Ovary (tissue), 9 donors: ENCODE data around the gene UNKL. TPM values are rescaled to one million over a fixed set of nuclear protein-coding genes. Genes with fewer than 3 reads are reported as not detected.

Source experiments
- DNase-seq, 5 donors: peaks; one replicate each; pipeline ENCODE4 v3.0.0-alpha.2; 2019 to 2020
- H3K27ac ChIP-seq, 2 donors: fragments of 200-600 bp; one replicate each; pipeline versions ENCODE4 v1.5.1 to v1.8.0; 2019 to 2022
- H3K27me3 ChIP-seq: fragments of 200-600 bp; one replicate; pipeline ENCODE4 v1.8.0; 2022
- H3K36me3 ChIP-seq: fragments of 200-600 bp; sonication (generic); one replicate; pipeline ENCODE4 v1.5.1; 2019
- H3K4me1 ChIP-seq: one replicate; pipeline ENCODE4 v1.8.1; 2013; ENCODE audit warnings: mild to moderate bottlenecking, moderate library complexity; ENCODE audit not compliant: insufficient read depth
- H3K4me3 ChIP-seq: fragments of 200-600 bp; sonication (generic); one replicate; pipeline ENCODE4 v1.5.1; 2017
- H3K9me3 ChIP-seq, 2 donors: fragments of 200-600 bp in 1 of 2; sonication (generic) in 1 of 2; one replicate each; pipeline versions ENCODE4 v1.5.1 to v1.8.1; 2013 to 2019; ENCODE audit warnings: mild to moderate bottlenecking in 1 of 2, moderate library complexity in 1 of 2
- CTCF ChIP-seq, 3 donors: fragments of 450-650 bp in 2 of 3; fragments of 200-600 bp in 1 of 3; IDR thresholded peaks; one replicate each; pipeline versions ENCODE4 v1.5.1 to v1.8.0; 2016 to 2022; ENCODE audit warnings: antibody characterized with exemption in 3 of 3, mild to moderate bottlenecking in 1 of 3
- EP300 ChIP-seq: sonication (generic); formaldehyde crosslinking; IDR thresholded peaks from one replicate; pipeline ENCODE4 v1.6.1; 2017; ENCODE audit warnings: antibody characterized with exemption
- POLR2A ChIP-seq: fragments of 450-650 bp; IDR thresholded peaks from one replicate; pipeline ENCODE4 v1.6.1; 2017; ENCODE audit warnings: antibody characterized with exemption, mild to moderate bottlenecking, moderate library complexity
- WGBS, 3 donors: extraction: QIAGEN DNeasy Blood & Tissue Kit in 1 of 3; methylation state at CpG; one replicate each; pipeline versions ENCODE4 v1.1.5 to v1.1.7; 2013 to 2017; 5-methylcytosine and 5-hydroxymethylcytosine counted together
- intact Hi-C, 4 donors: fragments of 100-400 bp; cut with DNase I; formaldehyde crosslinking; loops; one replicate each; pipeline versions ENCODE4 v1.11.0 to v1.15.1; 2022 to 2023
- polyA plus RNA-seq, 2 donors: library from polyadenylated mRNA; stranded (reverse); fragments of 200-250 nt in 1 of 2; fragments of 350-450 nt in 1 of 2; fragmentation: Illumina TruSeq in 1 of 2; extraction: RNeasy Lipid Tissue Mini Kit (QIAGEN cat#74804) in 1 of 2; gene quantifications; one replicate each; pipeline ENCODE4 v1.2.3, GENCODE V29; 2013 to 2014
- total RNA-seq, 7 donors: library from RNA; depleted of rRNA in 2 of 7; stranded (reverse); fragments of >200 nt in 2 of 7; fragmentation: NEBNext Ultra II Directional in 3 of 7; extraction: Animal tissue kit (Norgen Biotek cat#: 25700) in 3 of 7; gene quantifications; one replicate each; pipeline versions ENCODE4 v1.1.0 to v1.2.4, GENCODE V29; 2016 to 2023
- donor health status: DM: no; HTN: no; CAD: no; lungs with moderate emphysema.
- donor health status: DM: no; HTN: no; CAD: no.
- donor health status: Bipolar disorder and iron deficiency.
- donor health status: DM: yes; HTN: yes; CAD: no.
- donor health status: DM: no; HTN: no; CAD: no.
- donor health status: DM: yes; HTN: yes; CAD: no.

Gene UNKL
- total and polyA plus RNA-seq, 9 donors: 7.0 to 44.8 (median 32.5) TPM

GRCh38 chr16:1340730-1341494 lies 73.6 kb downstream of the UNKL start:
- H3K36me3 ChIP-seq: no peaks in the 10 kb centered on the region
- TF ChIP-seq POLR2A: no peak
- TF ChIP-seq EP300: no peak
- TF ChIP-seq CTCF (IDR thresholded peaks at IDR 0.05): no peak
- WGBS, 3 donors: 73 to 76% (median 73%) methylated on average over 36 of the region's 36 CpGs
- H3K4me1 ChIP-seq: peaks cover 3% of the 10 kb centered on the region
- no peaks in the 10 kb centered on the region for H3K27me3 ChIP-seq
- DNase-seq: no peak
- H3K4me3 ChIP-seq: no peak overlapping the region
- H3K9me3 ChIP-seq: no peaks in the 10 kb centered on the region
- H3K27ac ChIP-seq: no peak overlapping the region
- intact Hi-C loops: no loop called here

- Histone ChIP-seq H3K9me3 (no peaks in the 10 kb centered on the region), H3K4me3 (no peak overlapping the region), H3K27me3 (no peaks in the 10 kb centered on the region), H3K27ac (no peak overlapping the region), H3K4me1 (peaks cover 3% of the 10 kb centered on the region), H3K36me3 (no peaks in the 10 kb centered on the region)
- 57 to 65% (median 63%) methylated on average over 21 to 31 of the region's 31 CpGs for WGBS, 3 donors
- DNase-seq: no peak
- TF ChIP-seq EP300 (no peak), CTCF (IDR thresholded peaks at IDR 0.05) (no peak), POLR2A (no peak)
- intact Hi-C loops: no loop called here
Measured at GRCh38 chr16:1338855-1339675, 75.4 kb downstream of the UNKL start.

GRCh38 chr16:1338119-1338730 lies 76.3 kb downstream of the UNKL start:
- H3K4me1 ChIP-seq: peaks cover 3% of the 10 kb centered on the region
- no peaks in the 10 kb centered on the region for H3K9me3 ChIP-seq
- no peaks in the 10 kb centered on the region for H3K27me3 ChIP-seq
- no peaks in the 10 kb centered on the region for H3K36me3 ChIP-seq
- no peak overlapping the region for H3K27ac ChIP-seq
- intact Hi-C loops: no loop called here
- no peak overlapping the region for H3K4me3 ChIP-seq
- no peak for TF ChIP-seq POLR2A
- no peak for TF ChIP-seq EP300
- TF ChIP-seq CTCF (IDR thresholded peaks at IDR 0.05): no peak
- no peak for DNase-seq
- WGBS, 3 donors: 43 to 49% (median 47%) methylated on average over 7 to 30 of the region's 30 CpGs

- no peaks in the 10 kb centered on the region for H3K36me3 ChIP-seq
- no peak overlapping the region for H3K4me3 ChIP-seq
- 29 to 44% (median 32%) methylated on average over 7 to 9 of the region's 9 CpGs for WGBS, 3 donors
- H3K27me3 ChIP-seq: no peaks in the 10 kb centered on the region
- no peak overlapping the region for H3K27ac ChIP-seq
- DNase-seq: no peak
- no peaks in the 10 kb centered on the region for H3K9me3 ChIP-seq
- TF ChIP-seq CTCF (IDR thresholded peaks at IDR 0.05): no peak
- no peak for TF ChIP-seq EP300
- intact Hi-C loops: no loop called here
- no peaks in the 10 kb centered on the region for H3K4me1 ChIP-seq
Measured at GRCh38 chr16:1337486-1337885, 77.0 kb downstream of the UNKL start.
